ENCODE data around the gene FHOD1.

The FHOD1 gene

GRCh38 chr16:67247192-67248072 lies at the start of gene FHOD1:
TSS of gene FHOD1 (minus strand) at chr16:67247481. CDS start at chr16:67247410, 71 bp downstream.
- peak; percentile 99 for DNase-seq

GRCh38 chr16:67296420-67296819 lies 49.1 kb upstream of the FHOD1 start:
- no peak for DNase-seq

GRCh38 chr16:67294938-67295361 lies 47.7 kb upstream of the FHOD1 start:
- no peak for DNase-seq

GRCh38 chr16:67294171-67294757 lies 47.0 kb upstream of the FHOD1 start:
- no peak for DNase-seq

GRCh38 chr16:67291461-67291860 lies 44.2 kb upstream of the FHOD1 start:
- no peak for DNase-seq

GRCh38 chr16:67287960-67288359 lies 40.7 kb upstream of the FHOD1 start:
- no peak for DNase-seq

GRCh38 chr16:67286441-67287235 lies 39.4 kb upstream of the FHOD1 start:
- no peak for DNase-seq

- no peak for DNase-seq
These were observed 37.7 kb upstream of the FHOD1 start for GRCh38 chr16:67284699-67285646.

- DNase-seq: no peak
These were observed 36.7 kb upstream of the FHOD1 start for GRCh38 chr16:67283826-67284555.

- DNase-seq: no peak
These were observed 36.0 kb upstream of the FHOD1 start for GRCh38 chr16:67283039-67283825.

GRCh38 chr16:67282447-67282805 lies 35.1 kb upstream of the FHOD1 start:
- DNase-seq: no peak

GRCh38 chr16:67281536-67282446 lies 34.5 kb upstream of the FHOD1 start:
- no peak for DNase-seq

GRCh38 chr16:67280090-67281015 lies 33.1 kb upstream of the FHOD1 start:
- no peak for DNase-seq

GRCh38 chr16:67279296-67280089 lies 32.2 kb upstream of the FHOD1 start, which contains the start of gene PLEKHG4:
TSS of gene PLEKHG4 (plus strand) at chr16:67279532. CDS start at chr16:67280045, 513 bp downstream.
- peak; percentile 92 for DNase-seq

GRCh38 chr16:67278773-67279295 lies 31.6 kb upstream of the FHOD1 start:
- DNase-seq: peak; percentile 66

- DNase-seq: no peak
These were observed 30.9 kb upstream of the FHOD1 start for GRCh38 chr16:67277999-67278772.

Measured in activated CD4-positive, alpha-beta T cell treated with anti-CD3 and anti-CD28 coated beads, Interleukin-10, Interleukin-2, amounts not matched to agents 100 ng/mL and 50 ng/mL, durations not matched to agents 16 hours and 8 hours (primary cell).